GM19240 (cell line): Measurements from ENCODE around the gene POU2AF1.

Experiments
- DNase-seq: peaks from one replicate; pipeline ENCODE4 v3.0.0; 2011; ENCODE audit warnings: low spot score; ENCODE audit not compliant: insufficient read length

POU2AF1 gene

DNA sequence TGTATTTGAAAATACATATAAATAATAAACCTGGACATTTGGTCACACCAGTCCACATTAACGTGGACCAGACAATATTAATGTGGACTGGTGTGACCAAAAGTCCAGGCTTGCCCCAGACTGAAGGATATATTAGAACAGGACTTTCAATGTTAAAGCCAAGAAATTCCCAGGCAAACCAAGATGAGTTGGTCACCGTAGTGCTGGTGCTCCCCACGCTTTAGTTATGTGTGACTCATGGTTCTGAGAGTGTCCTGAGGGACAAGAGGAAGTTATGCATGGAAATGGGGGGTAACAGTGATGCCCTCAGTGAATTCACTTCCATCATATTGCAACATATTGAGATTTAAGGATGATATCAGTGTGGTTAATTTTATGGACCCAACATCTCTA lies 31.4 kb downstream of the POU2AF1 start:
- no peak for DNase-seq

DNA sequence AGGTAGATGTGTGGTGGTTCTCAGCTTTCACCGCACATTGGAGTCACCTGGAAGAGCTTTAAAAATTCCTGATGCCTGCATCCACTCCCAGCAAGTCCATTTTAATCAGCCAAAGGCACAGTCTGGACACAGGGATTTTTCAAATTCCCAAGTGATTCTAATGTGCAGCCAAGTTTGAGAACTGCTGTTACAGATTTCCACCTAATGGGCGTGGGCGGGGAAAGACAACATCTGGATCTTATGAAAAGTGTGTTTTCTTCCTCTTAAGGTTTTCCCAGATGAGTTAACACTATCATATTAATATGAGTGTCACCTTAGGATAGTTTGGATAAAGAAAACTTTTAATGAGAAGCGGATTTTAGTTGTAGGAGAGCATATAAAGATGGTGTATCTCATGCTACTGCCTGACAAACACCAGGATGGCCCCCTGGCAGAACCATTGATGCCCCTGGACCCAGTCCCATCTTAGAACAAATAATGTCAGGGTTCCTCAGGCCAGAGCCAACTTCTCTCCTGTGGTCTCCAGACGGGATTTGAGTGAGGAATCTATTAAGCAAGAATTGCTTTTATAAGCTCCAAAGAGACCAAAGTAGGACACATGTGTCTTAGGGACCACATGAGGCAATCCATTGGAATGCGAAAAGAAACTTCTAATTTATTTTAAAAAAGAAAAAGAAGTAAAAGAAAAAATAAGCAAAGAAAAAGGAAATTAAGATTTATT lies 31.9 kb downstream of the POU2AF1 start:
- no peak for DNase-seq

DNA sequence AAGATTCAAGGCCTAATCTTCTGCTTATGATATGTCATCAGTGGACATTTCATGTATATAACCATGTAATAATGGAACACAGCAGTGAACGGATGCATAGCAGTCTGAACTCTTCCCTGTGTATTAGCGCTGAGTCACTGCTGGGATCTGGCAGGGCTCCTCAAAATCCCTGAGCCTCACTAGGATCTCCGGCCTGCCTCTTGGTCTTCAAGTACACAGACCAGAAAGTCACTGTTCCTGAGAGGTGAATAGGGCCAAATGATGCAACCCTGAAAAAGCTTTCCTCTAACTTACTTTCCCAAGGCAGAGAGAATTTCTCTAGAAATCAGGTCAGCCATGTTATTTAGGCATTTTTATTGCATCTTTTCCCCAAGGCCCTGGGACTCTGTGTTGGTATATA lies 35.0 kb downstream of the POU2AF1 start:
- DNase-seq = no peak

GRCh38 chr11:111342329-111342728 lies 36.7 kb downstream of the POU2AF1 start:
- DNase-seq = no peak

- DNase-seq = no peak
Observed at GRCh38 chr11:111339758-111340388, 39.2 kb downstream of the POU2AF1 start.

DNA sequence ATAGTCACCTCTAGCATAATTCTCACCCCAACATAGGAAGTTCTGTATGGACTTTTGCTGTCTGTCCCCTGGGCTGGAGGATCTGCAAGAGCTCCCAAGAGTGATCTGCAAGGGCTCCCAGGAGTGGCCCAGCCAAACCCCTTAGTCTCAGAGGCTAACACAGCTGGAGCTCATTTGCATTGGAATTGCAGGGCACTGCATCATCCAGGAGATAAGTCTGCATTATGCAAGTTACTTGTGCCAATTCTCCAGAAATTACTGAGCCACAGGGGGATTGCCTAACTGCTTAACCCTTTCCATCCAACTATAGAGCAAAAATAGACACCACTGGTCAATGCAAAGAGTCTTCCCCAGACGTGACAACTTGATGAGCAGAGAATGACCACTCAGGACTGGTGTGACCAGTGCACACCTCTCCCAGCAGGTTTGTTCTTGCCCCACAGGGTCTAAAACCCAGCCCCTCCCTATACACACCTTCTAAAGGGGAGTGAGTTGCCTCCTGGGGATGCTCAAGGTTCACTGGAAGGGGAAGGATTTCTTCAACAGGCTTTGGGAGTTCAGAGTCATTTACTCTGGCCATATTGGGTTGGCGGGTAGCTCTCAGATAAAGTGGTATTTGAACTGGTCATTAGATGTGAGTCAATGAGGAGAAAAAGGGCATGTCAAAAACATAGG lies 42.4 kb downstream of the POU2AF1 start:
- no peak for DNase-seq

DNA sequence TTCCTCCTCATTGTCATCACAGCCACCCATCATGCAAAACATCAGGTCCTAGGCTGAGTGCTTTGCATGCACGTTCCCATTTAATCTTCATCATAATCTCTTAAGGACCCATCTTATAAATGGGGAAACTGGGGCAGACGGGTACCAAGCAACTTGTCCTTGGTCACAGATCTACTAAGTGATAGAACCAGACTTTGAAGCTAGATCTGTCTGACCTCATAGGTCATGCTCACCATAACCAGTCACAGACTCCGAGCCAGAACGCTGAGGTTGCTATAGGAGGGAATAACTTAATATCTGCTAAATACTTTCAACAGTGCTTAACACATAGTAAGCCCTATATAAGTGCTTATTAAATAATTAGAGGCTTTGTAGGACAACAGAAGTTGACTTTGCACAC lies 43.0 kb downstream of the POU2AF1 start:
- no peak for DNase-seq

GRCh38 chr11:111335549-111335948 lies 43.5 kb downstream of the POU2AF1 start:
- DNase-seq = no peak

GRCh38 chr11:111334532-111335502 lies 44.3 kb downstream of the POU2AF1 start:
- DNase-seq = no peak

GRCh38 chr11:111331711-111332479 lies 47.2 kb downstream of the POU2AF1 start:
- DNase-seq = no peak

- DNase-seq = no peak
Observed at GRCh38 chr11:111330234-111330893, 48.7 kb downstream of the POU2AF1 start.

- no peak for DNase-seq
Observed at GRCh38 chr11:111329306-111330204, 49.5 kb downstream of the POU2AF1 start.

DNA sequence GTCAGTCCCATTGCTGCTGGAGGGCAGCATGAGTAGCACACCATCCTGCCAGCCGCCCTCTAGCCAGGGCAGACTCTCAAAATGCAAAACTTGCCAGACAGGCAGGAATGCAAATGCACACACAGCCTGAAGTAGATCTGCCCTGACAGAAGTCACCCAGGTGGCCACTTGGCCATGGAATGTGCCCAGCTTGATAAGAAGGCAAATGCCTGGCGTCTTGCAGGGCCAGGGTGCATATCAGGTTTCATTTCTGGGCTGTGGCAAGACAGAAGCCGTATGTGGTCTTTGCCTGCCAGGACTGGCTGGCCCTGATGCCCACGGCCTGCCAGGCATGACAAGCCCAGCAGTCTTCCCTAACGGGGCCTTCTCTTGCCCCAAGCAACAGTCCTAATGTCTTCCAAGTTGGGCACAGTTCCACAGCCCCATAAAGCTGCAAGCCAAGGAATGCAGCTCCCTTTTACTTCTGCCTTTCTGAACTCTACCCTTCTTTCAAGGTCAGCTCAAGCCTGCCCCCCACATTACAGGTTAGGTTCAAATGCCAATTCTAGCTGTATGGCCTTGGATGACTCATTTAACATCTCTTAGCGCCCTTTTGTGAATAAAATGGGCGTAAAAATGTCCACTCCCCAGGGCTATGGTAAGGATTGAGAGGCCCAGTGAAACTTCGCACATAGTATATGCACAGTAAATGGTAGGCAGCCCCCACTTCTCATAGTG lies 51.0 kb downstream of the POU2AF1 start:
- DNase-seq = no peak

DNA sequence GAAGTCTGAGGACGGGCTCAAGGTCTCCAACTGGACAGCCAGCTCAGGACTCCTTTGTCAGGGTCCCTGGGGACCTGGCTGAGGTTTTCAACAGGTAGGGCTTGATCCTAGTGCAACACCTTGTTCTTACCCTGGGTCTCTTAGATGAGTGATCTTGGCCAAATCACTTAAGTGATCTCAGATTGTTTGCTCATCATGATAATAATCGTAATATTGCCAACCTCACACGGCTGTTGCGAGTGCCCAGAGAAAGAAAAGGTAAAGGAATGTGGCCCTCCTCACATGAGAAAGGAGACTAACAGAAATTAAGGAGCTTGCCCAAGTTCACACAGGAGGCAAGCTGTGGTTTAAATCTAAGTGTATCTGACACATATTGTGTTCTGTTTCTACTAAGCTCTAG lies 52.3 kb downstream of the POU2AF1 start:
- DNase-seq = no peak

GRCh38 chr11:111325259-111325658 lies 53.8 kb downstream of the POU2AF1 start:
- DNase-seq = no peak

- no peak for DNase-seq
Observed at GRCh38 chr11:111324277-111324720, 54.8 kb downstream of the POU2AF1 start.

DNA sequence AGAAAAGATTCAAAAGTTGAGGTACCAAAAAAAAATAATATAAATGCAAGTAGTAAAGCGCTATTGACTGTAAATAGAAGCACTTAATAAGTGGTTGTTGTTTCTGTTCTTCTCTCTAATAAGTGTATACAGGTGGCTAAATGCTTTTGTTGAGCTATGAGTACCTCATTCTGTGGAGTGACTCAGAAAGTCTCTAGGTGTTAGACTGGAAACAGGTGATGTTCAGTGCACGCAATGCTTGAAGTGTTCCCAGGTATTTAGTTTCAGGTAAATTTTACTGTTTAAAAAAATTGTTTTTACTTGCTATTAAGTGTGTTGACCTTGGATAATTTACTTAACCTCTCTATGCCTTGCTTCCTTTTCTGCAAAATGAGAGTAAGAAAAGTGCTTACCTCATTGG lies 56.5 kb downstream of the POU2AF1 start:
- no peak for DNase-seq
